HG02798 (cell line): ENCODE results near the gene TMPRSS11F.
"Not testable (repeated sequence)": the region's sequence is repeated elsewhere in the genome, so short reads cannot be mapped to it uniquely, and the experiment has no call there.

Experiments
- ATAC-seq: cut with Tn5 transposase; IDR thresholded peaks from one replicate; pipeline ENCODE4 v1.9.1; 2021; ENCODE audit warnings: mild to moderate bottlenecking; ENCODE audit not compliant: unreplicated experiment, poor library complexity

The TMPRSS11F gene

DNA sequence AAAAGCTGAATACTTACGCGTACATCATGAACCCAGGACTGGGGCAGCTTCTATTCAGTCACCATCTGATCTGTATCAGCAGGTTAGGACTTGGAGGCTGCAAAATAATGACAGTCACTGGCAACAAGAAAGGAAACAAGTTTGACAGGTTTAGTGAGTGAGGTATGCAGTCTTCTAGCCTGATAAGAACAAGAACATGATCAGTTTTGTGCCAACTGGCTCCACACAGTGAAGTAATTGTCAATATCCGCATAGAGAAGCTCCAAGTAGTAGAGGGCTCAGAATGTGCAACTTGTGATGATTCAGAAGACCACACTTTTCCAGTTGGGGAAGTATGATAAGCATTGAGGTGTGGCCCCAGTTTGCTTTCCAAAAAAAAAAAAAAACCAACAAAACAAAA lies at the start of gene TMPRSS11F:
TSS of gene TMPRSS11F (minus strand) at position 77 of the 400 bp plus-strand sequence. CDS start at position 28, 49 bp downstream.
- no peak for ATAC-seq

DNA sequence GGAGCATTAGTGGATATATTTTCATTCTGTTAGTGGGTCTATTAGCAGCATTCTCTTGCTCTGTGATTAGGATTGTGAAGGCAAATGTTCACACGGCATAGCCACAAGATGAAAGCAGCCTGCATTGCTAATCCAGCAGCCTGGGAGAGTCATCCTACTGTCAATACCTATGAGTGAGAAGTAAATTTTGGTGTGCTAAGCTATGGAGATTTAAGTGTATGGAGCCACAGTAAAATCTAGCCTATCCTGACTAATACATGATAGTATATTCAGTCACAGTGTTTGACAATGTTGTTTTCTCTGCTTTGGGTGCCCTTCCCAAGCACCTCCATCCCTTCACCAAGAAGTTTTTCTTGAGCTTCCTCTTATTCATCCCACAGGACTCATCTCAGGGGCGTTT lies 47.2 kb upstream of the TMPRSS11F start:
- ATAC-seq: no peak

GRCh38 chr4:68176500-68176899 lies 46.8 kb upstream of the TMPRSS11F start:
- no peak for ATAC-seq

DNA sequence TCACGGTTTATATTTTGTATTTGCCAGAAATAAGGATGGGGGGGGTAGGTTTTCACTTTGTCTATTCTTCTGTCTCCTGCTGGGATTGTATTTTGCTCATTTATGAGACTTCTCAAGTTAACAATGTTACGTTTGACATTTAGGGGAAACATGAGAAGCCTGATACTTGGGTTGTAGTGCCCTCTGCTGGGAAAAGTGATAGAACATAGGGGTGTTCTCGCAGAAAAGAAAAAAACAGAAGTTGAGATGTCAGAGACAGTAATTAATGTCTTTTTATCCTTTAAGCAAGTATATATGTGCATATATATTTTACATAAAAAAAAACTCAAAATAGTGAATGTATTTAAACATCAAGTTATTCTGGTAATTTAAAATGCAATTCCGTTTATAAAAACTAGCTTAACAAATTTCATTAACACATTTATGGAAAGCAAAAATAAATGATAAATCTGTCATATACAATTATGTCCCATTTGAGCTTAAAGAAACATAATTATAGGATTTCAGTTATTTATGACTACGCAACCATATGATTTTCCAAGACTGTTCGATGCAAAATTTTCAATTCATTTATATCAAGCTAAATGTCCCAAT lies 46.0 kb upstream of the TMPRSS11F start:
- peak; percentile 83 for ATAC-seq

DNA sequence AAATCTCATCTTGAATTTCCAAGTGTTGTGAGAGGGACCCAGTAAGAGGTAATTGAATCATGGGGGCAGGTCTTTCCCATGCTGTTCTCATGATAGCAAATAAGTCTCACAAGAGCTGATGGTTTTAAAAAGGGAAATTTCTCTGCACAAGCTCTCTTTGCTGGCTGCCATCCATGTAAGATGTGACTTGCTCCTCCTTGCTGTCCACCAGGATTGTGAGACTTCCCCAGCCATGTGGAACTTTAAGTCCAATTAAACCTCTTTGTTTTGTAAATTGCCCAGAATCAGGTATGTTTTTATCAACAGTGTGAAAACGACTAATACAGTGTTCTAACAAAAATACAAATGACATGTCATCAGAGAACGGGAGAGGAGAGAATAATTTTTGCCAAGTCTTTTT lies 44.7 kb upstream of the TMPRSS11F start:
- not testable (repeated sequence) for ATAC-seq

- ATAC-seq: not testable (repeated sequence)
Measured at GRCh38 chr4:68172147-68172546, 42.5 kb upstream of the TMPRSS11F start.

- ATAC-seq: no peak
Measured at GRCh38 chr4:68167706-68168105, 38.0 kb upstream of the TMPRSS11F start.

GRCh38 chr4:68167166-68167565 lies 37.5 kb upstream of the TMPRSS11F start:
- ATAC-seq: no peak

DNA sequence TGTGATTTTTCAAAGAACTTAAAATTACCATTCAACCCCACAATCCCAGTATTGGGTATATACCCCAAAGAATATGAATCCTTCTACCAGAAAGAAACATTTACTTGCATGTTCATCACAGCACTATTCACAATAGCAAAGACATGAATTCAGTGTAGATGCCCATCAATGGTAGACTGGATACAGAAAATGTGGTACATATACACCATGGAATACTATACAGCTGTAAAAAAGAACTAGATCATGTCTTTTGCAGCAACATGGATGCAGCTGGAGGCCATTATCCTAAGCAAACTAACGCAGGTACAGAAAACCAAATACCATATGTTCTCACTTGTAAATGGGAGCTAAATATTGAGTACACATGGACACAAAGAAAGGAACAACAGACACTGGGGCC lies 34.1 kb upstream of the TMPRSS11F start:
- ATAC-seq: no peak

DNA sequence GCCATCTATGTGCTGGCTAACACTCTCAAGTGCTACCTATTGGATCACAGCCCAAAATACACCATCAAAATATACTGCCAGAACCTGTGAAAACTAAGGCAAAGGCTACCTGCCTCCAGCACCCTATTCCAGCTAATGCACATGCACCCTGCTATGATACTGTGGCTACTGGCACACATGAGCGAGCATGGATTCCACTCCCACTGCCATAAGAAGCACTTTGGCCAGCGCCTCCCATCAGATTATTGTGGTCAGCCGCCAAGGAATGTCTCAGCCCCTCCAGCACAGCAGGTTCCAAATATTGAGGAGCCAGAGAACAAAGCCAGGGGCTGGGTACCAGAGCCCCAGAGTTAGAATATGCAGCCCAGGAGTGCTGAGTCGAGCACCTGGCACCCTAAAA lies 32.5 kb upstream of the TMPRSS11F start:
- no peak for ATAC-seq

DNA sequence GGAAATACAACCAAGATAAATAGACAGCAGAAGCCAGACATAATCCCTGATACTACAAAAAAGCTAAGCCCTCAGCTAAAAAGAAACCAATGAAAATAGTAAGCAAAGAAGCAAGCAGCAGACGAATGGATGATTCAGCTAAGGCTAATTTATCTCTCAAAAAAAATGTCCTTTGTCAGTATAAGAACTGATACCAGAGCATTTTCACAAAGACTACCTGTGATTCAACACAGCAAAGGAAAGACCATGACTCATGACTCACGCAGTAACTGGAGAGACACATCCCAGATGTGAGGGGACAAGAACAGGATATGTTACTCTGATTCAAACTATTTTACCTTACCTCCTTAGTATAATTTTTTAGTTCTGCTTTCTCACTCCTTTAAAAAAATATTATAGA lies 22.7 kb upstream of the TMPRSS11F start:
- ATAC-seq: no peak

- no peak for ATAC-seq
Measured at GRCh38 chr4:68148800-68149685, 19.4 kb upstream of the TMPRSS11F start.

DNA sequence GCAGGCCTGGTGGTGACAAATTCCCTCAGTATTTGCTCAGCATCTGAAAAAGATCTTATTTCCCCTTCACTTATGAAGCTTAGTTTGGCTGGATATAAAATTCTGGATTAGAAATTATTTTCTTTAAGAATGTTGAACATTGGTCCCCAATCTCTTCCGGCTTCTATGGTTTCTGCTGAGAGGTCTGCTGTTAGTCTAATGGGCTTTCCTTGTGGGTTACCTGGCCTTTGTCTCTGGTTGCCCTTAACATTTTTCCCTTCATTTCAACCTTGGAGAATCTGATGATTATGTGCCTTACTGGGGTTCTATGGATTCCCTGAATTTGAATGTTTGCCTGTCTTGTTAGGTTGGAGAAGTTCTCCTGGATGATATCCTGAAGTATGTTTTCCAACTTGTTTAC lies 17.4 kb upstream of the TMPRSS11F start:
- no peak for ATAC-seq

GRCh38 chr4:68145261-68145660 lies 15.6 kb upstream of the TMPRSS11F start:
- ATAC-seq: no peak

DNA sequence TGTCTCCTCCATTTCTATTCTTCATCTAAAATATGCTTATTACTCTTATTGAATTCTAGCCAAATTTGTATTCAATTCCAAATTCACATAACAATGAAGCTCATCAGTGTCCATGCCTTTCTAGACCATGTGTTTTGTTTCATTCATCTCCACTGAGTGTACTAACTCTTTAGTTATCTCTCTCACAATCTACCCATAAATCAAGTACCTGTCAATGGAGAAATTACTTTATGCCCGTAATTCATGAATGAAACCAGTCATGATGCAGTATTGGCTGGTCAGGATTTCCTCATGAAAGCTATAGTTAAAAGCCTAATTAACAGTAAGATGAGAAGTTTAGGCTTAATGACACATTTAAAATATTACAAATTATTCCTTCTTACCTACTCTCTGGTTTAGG lies 12.2 kb upstream of the TMPRSS11F start:
- no peak for ATAC-seq

DNA sequence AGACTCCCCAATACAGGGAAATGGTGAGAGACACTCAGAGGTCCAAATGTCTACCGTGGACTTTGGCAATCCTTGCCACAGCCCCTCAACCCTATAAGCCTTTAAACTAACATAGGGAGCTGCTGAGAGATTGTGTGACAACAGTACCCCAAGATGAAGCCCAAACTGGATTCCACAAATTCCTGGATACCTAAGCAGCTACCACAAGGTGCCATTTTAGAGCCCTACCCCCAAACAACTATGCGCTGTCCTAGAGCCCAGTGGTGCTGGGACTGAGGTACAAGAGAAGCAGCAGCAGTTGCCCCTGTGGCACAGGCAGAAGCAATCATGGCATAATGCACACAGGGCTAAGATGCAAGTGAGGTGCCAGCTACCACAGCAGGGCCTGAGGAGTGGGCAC lies 2.7 kb upstream of the TMPRSS11F start:
- no peak for ATAC-seq

- ATAC-seq: no peak
Measured at GRCh38 chr4:68124262-68124661, 5.4 kb downstream of the TMPRSS11F start.

- no peak for ATAC-seq
Measured at GRCh38 chr4:68123525-68123924, 6.1 kb downstream of the TMPRSS11F start.

GRCh38 chr4:68119921-68120320 lies 9.7 kb downstream of the TMPRSS11F start:
- ATAC-seq: no peak

DNA sequence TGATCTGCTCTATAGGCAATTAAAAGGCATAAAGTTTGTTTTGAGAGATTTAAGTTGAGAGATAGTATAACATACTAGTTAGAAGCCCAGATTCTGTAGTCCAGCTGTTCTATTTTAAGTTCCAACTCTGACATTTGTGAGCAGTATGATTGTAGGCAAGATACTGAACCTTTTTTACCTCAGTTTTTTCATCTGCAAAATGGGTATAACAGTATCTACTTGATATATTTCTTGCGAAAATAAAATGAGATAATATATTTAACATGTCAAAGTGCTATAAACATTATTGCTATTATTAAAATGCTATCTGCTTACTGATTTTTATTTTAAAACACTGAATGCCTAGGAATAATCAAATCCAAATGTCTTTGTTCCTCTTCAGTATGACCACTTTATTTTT lies 19.2 kb downstream of the TMPRSS11F start:
- no peak for ATAC-seq

GRCh38 chr4:68109868-68110267 lies 19.8 kb downstream of the TMPRSS11F start:
- no peak for ATAC-seq

GRCh38 chr4:68082758-68083157 lies 46.9 kb downstream of the TMPRSS11F start:
- no peak for ATAC-seq
